Measurements from ENCODE around the gene ZNF628.
A peak's percentile ranks its signal among the peaks of the same experiment; 100 is the strongest.

ZNF628 gene

DNA sequence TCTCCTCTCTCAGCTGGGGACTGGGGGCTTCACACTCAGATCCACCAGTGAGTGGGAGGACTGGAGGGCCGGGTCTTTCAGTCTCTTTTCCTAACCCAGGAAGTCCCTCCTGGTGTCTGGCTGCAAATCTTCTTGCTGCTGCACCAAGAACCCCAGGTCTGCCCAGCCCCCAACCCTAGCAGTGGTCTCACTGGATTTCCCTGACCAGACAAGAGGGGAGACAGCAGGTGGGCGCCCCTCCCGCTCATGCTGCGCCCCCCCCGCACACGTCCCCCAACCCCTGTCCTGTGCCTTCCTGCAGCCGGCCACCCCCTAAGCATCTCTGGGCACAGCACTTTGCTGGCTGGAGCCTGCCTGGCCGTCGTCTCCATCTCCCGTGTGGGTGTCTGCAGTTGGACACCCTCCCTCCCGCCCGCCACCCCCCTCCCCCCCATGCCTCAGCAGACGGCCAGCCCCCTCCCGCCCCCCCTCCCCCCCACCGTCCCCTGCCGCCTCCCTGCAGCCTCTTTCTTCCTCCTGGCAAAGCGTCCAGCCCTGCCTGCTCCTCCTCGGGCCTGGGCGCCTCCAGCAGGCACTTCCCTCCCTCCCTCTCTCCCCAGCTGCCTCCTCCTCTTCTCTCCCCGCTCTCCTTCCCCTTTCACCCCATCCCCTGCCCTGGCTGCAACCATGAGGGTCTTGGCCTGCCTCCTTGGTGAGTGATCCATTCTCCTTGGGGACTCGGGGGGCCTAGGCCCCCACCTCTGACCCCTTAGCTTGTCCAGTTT is 11.7 kb downstream of the ZNF628 start, which contains the start of gene SSC5D:
Gene SSC5D, plus strand, starts transcription at position 513 of the 764 bp plus-strand sequence. Its CDS starts 154 bp downstream, at position 667.
- TF ChIP-seq, protein P1, sequence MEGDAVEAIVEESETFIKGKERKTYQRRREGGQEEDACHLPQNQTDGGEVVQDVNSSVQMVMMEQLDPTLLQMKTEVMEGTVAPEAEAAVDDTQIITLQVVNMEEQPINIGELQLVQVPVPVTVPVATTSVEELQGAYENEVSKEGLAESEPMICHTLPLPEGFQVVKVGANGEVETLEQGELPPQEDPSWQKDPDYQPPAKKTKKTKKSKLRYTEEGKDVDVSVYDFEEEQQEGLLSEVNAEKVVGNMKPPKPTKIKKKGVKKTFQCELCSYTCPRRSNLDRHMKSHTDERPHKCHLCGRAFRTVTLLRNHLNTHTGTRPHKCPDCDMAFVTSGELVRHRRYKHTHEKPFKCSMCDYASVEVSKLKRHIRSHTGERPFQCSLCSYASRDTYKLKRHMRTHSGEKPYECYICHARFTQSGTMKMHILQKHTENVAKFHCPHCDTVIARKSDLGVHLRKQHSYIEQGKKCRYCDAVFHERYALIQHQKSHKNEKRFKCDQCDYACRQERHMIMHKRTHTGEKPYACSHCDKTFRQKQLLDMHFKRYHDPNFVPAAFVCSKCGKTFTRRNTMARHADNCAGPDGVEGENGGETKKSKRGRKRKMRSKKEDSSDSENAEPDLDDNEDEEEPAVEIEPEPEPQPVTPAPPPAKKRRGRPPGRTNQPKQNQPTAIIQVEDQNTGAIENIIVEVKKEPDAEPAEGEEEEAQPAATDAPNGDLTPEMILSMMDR (conservative IDR thresholded peaks at IDR 0.05) = no peak
- 0 out of 2 replicates have a peak within 1 kb of the TSS, but pooled peaks have one; percentile 13 for H3K27ac ChIP-seq

DNA sequence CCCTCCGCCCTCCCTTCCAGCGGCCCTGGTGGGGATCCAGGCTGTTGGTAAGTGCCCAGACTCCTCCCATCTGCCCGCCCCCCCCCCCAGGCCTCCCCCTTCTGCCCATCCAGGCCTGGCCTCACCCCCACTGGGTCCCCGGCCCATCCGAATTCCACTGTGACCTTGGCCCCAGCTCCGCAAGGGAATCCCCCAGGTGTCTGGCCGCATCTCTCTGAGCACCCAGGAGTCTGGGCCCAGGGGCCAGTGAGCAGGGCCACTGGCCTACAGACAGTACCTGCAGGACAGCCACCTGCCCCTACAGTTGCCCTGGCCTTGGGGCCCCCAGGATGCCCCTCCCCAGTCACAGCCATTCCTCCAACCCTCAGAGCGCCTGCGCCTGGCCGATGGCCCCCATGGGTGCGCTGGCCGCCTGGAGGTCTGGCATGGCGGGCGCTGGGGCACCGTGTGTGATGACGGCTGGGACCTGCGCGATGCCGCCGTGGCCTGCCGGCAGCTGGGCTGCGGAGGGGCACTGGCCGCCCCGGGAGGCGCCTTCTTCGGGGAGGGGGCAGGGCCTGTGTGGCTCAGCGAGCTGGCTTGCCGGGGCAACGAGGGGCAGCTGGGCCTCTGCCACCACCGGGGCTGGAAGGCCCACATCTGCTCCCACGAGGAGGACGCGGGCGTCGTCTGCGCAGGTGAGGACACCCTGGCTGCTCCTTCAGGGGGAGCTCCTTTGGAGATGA is 12.7 kb downstream of the ZNF628 start:
- TF ChIP-seq, protein P1 (conservative IDR thresholded peaks at IDR 0.05) = no peak
- no peak overlapping the region for H3K27ac ChIP-seq

DNA sequence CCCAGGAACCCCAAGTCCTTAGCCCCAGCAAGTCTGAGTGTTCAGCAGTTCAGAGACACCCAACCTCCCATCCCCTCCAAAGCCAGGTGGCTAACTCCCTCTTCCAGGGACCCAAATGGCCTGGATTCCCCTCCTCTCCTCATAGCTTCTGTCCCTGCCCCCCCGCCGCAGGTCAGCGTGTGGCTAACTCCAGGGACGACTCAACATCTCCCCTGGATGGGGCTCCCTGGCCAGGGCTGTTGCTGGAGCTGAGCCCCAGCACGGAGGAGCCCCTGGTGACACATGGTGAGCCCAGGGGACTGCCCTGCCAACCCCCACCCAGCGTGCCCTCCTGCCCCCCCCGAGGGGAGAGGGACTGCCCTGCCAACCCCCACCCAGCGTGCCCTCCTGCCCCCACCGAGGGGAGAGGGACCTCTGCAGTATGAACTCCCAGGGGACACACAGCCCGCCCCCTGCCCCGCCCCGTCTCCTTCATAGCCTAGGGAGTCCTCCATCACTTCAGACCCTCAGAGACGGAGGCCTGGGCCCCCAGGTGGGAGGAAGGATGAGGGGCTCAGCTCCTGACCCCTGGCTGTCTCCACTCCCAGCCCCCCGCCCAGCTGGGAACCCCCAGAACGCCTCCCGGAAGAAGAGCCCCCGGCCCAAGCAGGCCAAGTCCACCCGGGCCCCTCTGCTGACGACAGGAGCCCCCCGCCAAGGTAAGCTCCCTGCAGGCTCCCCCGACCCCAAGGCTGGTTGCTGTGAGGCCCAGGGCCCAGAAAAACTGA is 13.5 kb downstream of the ZNF628 start:
- TF ChIP-seq, protein P1 (conservative IDR thresholded peaks at IDR 0.05) = no peak
- H3K27ac ChIP-seq = no peak overlapping the region

DNA sequence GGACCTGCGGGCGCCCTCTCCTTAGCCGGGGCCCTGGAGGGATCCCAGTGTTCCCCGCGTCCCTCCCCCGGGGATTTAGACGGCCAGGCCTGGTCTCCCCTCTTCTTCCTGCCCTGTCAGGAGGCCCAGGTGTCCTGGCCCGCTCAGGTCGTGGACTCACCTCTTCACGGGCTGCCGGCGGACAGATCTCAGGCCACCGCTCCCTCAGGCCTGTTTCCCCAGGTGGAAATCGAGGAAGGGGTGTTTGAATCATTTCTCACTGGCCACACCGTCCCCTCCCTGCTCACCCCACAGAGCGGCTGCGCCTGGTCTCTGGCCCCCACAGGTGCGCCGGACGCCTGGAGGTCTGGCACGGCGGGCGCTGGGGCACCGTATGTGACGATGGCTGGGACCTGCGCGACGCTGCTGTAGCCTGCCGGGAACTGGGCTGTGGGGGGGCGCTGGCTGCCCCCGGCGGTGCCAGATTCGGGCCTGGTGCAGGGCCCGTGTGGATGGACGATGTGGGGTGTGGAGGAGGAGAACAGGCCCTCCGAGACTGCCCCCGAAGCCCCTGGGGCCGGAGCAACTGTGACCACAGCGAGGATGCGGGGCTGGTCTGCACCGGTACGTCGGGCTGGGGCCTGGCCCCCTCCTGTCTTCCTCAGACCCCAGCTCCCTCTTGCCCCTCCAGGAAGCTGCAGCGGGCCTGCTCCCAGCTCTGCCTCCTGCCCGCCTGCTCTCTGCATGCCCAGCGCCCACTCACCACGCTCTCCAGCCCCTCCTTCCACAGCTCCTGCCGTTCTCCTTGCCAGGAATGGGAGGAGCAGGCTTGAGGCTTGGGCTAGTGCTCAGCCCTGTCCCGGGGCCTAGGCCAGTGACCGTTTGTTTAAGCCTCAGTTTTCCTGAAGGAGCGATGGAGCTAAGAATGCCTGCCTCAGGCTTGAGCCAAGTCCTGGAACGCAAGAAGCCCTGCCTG is 14.3 kb downstream of the ZNF628 start:
- H3K27ac ChIP-seq = no peak overlapping the region
- TF ChIP-seq, protein P1 (conservative IDR thresholded peaks at IDR 0.05) = no peak

DNA sequence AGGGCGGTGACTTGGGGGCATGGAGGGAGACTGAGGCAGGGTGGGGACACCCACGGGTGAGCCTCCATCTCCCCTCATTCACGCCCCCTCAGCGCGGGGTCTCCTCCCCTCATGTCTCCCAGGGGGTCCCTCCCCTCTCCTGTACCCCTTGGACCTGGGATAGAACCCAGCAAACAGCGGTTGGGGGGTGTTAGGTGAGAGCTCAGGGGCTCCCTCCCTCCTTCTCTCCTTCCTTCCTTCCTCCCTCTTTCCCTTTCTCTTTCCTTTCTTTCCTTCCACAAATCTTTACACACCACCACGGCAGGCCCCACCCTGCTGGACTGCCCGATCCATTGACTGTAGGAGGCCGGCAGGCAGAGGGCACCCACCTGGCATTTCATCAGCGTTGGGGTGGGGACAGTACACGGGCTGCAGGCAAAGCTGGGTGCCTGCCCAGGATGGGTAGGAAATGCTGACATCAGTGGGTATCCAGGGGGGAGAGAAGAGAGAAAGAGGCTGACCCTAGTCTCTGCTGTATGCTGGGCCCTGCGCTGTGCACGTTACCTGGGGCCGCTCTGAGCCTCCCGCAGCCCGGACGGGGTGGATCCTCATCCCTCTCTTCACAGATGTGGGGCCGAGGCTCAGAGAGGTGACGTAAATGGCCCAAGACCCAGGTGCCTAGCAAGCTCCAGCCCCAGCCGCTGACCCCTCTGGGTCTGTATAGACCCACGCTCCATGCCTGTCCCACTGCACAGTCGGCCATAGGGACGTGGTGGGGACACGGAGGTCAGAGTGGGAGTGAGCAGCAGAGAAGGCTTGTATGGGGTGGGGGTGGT is 15.3 kb downstream of the ZNF628 start:
- TF ChIP-seq, protein P1 (conservative IDR thresholded peaks at IDR 0.05) = no peak
- H3K27ac ChIP-seq = no peak overlapping the region

DNA sequence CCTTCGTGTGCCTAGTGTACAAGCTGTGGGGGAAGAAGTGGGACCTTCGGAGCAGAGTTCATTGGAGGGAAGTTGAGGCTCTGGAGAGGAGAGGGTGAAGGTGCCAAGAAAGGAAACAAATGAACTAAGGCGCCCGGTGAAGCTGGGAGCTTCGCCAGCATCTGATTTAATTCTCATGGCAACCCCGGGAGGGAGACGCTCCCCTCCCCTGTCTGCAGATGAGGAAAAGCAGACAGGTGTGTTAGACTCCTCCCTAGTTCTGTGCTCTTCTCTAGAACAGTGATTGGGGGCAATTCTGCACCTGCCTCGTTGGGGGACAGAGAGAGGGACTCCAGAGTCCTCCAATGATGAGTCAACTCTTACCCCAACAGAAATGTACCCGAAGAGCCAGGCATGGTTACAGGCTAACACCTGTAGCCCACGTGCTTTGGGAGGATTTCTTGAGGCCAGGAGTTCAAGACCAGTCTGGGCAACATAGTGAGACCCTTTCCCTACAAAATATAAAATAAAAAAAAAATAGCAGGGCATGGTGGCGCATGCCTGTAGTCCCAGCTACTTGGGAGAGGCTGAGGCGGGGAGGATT is 16.0 kb downstream of the ZNF628 start:
- TF ChIP-seq, protein P1 (conservative IDR thresholded peaks at IDR 0.05) = no peak
- no peak overlapping the region for H3K27ac ChIP-seq
